ENCODE data around the gene TOP2B.

Gene TOP2B

GRCh38 chr3:25664812-25665314 is at the start of gene TOP2B:
Gene TOP2B, minus strand, starts transcription at chr3:25664907. Its CDS starts 610 bp downstream, at chr3:25664297.
- peak; percentile 86 to 87 for DNase-seq (ENCODE audit: low read depth in 1 of 2, low spot score in 1 of 2)

GRCh38 chr3:25713341-25713985 is 48.8 kb upstream of the TOP2B start:
- no peak for DNase-seq (ENCODE audit: low read depth in 1 of 2, low spot score in 1 of 2)

GRCh38 chr3:25711090-25711489 is 46.4 kb upstream of the TOP2B start:
- no peak for DNase-seq (ENCODE audit: low read depth in 1 of 2, low spot score in 1 of 2)

- DNase-seq (ENCODE audit: low read depth in 1 of 2, low spot score in 1 of 2) = no peak
Observed at GRCh38 chr3:25708036-25708435, 43.3 kb upstream of the TOP2B start.

- no peak for DNase-seq (ENCODE audit: low read depth in 1 of 2, low spot score in 1 of 2)
Observed at GRCh38 chr3:25707268-25707926, 42.7 kb upstream of the TOP2B start.

- DNase-seq (ENCODE audit: low read depth in 1 of 2, low spot score in 1 of 2) = no peak
Observed at GRCh38 chr3:25706213-25706612, 41.5 kb upstream of the TOP2B start.

GRCh38 chr3:25697553-25697952 is 32.8 kb upstream of the TOP2B start:
- no peak for DNase-seq (ENCODE audit: low read depth in 1 of 2, low spot score in 1 of 2)

GRCh38 chr3:25695731-25696420 is 31.2 kb upstream of the TOP2B start:
- DNase-seq (ENCODE audit: low read depth in 1 of 2, low spot score in 1 of 2) = no peak

- no peak for DNase-seq (ENCODE audit: low read depth in 1 of 2, low spot score in 1 of 2)
Observed at GRCh38 chr3:25693238-25693637, 28.5 kb upstream of the TOP2B start.

GRCh38 chr3:25692341-25692740 is 27.6 kb upstream of the TOP2B start:
- no peak for DNase-seq (ENCODE audit: low read depth in 1 of 2, low spot score in 1 of 2)

- no peak for DNase-seq (ENCODE audit: low read depth in 1 of 2, low spot score in 1 of 2)
Observed at GRCh38 chr3:25690768-25691533, 26.2 kb upstream of the TOP2B start.

GRCh38 chr3:25689226-25689625 is 24.5 kb upstream of the TOP2B start:
- DNase-seq (ENCODE audit: low read depth in 1 of 2, low spot score in 1 of 2) = no peak

- no peak for DNase-seq (ENCODE audit: low read depth in 1 of 2, low spot score in 1 of 2)
Observed at GRCh38 chr3:25687742-25688141, 23.0 kb upstream of the TOP2B start.

GRCh38 chr3:25686766-25687165 is 22.1 kb upstream of the TOP2B start:
- DNase-seq (ENCODE audit: low read depth in 1 of 2, low spot score in 1 of 2) = no peak

GRCh38 chr3:25683882-25684281 is 19.2 kb upstream of the TOP2B start:
- DNase-seq (ENCODE audit: low read depth in 1 of 2, low spot score in 1 of 2) = no peak

GRCh38 chr3:25683410-25683809 is 18.7 kb upstream of the TOP2B start:
- no peak for DNase-seq (ENCODE audit: low read depth in 1 of 2, low spot score in 1 of 2)

- no peak for DNase-seq (ENCODE audit: low read depth in 1 of 2, low spot score in 1 of 2)
Observed at GRCh38 chr3:25679642-25680302, 15.1 kb upstream of the TOP2B start.

- DNase-seq (ENCODE audit: low read depth in 1 of 2, low spot score in 1 of 2) = no peak
Observed at GRCh38 chr3:25679166-25679565, 14.5 kb upstream of the TOP2B start.

- no peak for DNase-seq (ENCODE audit: low read depth in 1 of 2, low spot score in 1 of 2)
Observed at GRCh38 chr3:25678581-25678980, 13.9 kb upstream of the TOP2B start.

GRCh38 chr3:25677121-25677520 is 12.4 kb upstream of the TOP2B start:
- no peak for DNase-seq (ENCODE audit: low read depth in 1 of 2, low spot score in 1 of 2)

- no peak for DNase-seq (ENCODE audit: low read depth in 1 of 2, low spot score in 1 of 2)
Observed at GRCh38 chr3:25674670-25675069, 10.0 kb upstream of the TOP2B start.

All from stimulated activated CD4-positive, alpha-beta T cell treated with anti-CD3 and anti-CD28 coated beads, Interleukin-15, amount 100 ng/mL, for 1 hour (primary cell).